Measurements from ENCODE around the gene ITPR2. TPM values are rescaled to one million over a fixed set of nuclear protein-coding genes. Genes with fewer than 3 reads are reported as not detected.

The ITPR2 gene
- total RNA-seq, 1 donor from 2014 or later: 14.6 TPM

GRCh38 chr12:26580619-26581018 lies 252.4 kb downstream of the ITPR2 start:
- H3K27me3 ChIP-seq (ENCODE audit: control insufficient read depth in 3 of 3, insufficient read depth in 3 of 3, low read length in 3 of 3): no peaks in the 10 kb centered on the region
- no peak overlapping the region for H3K4me3 ChIP-seq (ENCODE audit: low read length in 3 of 3)
- no peak overlapping the region for H3K27ac ChIP-seq (ENCODE audit: low read depth, low read length)
- H3K9me3 ChIP-seq (ENCODE audit: control insufficient read depth in 3 of 3, low read length in 3 of 3): no peaks in the 10 kb centered on the region
- H3K36me3 ChIP-seq (ENCODE audit: control insufficient read depth in 3 of 3, insufficient read depth in 3 of 3, low read length in 3 of 3): peaks cover 0 to 5% (median 2%) of the 10 kb centered on the region in 3 donors
- H3K9ac ChIP-seq (ENCODE audit: low read depth in 1 of 3, low read length in 3 of 3): no peak overlapping the region
- H3K4me1 ChIP-seq (ENCODE audit: control insufficient read depth in 3 of 3, insufficient read depth in 3 of 3, low read length in 3 of 3): no peaks in the 10 kb centered on the region

GRCh38 chr12:26576266-26576665 lies 256.7 kb downstream of the ITPR2 start:
- H3K36me3 ChIP-seq (ENCODE audit: control insufficient read depth in 3 of 3, insufficient read depth in 3 of 3, low read length in 3 of 3): peaks cover 0 to 5% (median 2%) of the 10 kb centered on the region in 3 donors
- H3K27ac ChIP-seq (ENCODE audit: low read depth, low read length): no peak overlapping the region
- no peak overlapping the region for H3K9ac ChIP-seq (ENCODE audit: low read depth in 1 of 3, low read length in 3 of 3)

GRCh38 chr12:26573225-26573909 lies 259.6 kb downstream of the ITPR2 start:
- Histone ChIP-seq H3K4me1 (ENCODE audit: control insufficient read depth in 3 of 3, insufficient read depth in 3 of 3, low read length in 3 of 3) (no peaks in the 10 kb centered on the region), H3K9ac (ENCODE audit: low read depth in 1 of 3, low read length in 3 of 3) (no peak overlapping the region), H3K9me3 (ENCODE audit: control insufficient read depth in 3 of 3, low read length in 3 of 3) (no peaks in the 10 kb centered on the region), H3K27ac (ENCODE audit: low read depth, low read length) (no peak overlapping the region), H3K4me3 (ENCODE audit: low read length in 3 of 3) (no peak overlapping the region), H3K36me3 (ENCODE audit: control insufficient read depth in 3 of 3, insufficient read depth in 3 of 3, low read length in 3 of 3) (peaks cover 0 to 5% (median 2%) of the 10 kb centered on the region in 3 donors), H3K27me3 (ENCODE audit: control insufficient read depth in 3 of 3, insufficient read depth in 3 of 3, low read length in 3 of 3) (no peaks in the 10 kb centered on the region)

More at GRCh38 chr12:26576266-26576665, 256.7 kb downstream of the ITPR2 start:
- Histone ChIP-seq H3K27me3 (ENCODE audit: control insufficient read depth in 3 of 3, insufficient read depth in 3 of 3, low read length in 3 of 3) (no peaks in the 10 kb centered on the region), H3K4me3 (ENCODE audit: low read length in 3 of 3) (no peak overlapping the region), H3K4me1 (ENCODE audit: control insufficient read depth in 3 of 3, insufficient read depth in 3 of 3, low read length in 3 of 3) (no peaks in the 10 kb centered on the region), H3K9me3 (ENCODE audit: control insufficient read depth in 3 of 3, low read length in 3 of 3) (no peaks in the 10 kb centered on the region)

GRCh38 chr12:26572137-26572536 lies 260.9 kb downstream of the ITPR2 start:
- H3K9ac ChIP-seq (ENCODE audit: low read depth in 1 of 3, low read length in 3 of 3): no peak overlapping the region
- H3K9me3 ChIP-seq (ENCODE audit: control insufficient read depth in 3 of 3, low read length in 3 of 3): no peaks in the 10 kb centered on the region
- H3K4me1 ChIP-seq (ENCODE audit: control insufficient read depth in 3 of 3, insufficient read depth in 3 of 3, low read length in 3 of 3): no peaks in the 10 kb centered on the region
- H3K27ac ChIP-seq (ENCODE audit: low read depth, low read length): no peak overlapping the region
- peaks cover 0 to 5% (median 2%) of the 10 kb centered on the region in 3 donors for H3K36me3 ChIP-seq (ENCODE audit: control insufficient read depth in 3 of 3, insufficient read depth in 3 of 3, low read length in 3 of 3)
- H3K27me3 ChIP-seq (ENCODE audit: control insufficient read depth in 3 of 3, insufficient read depth in 3 of 3, low read length in 3 of 3): no peaks in the 10 kb centered on the region
- no peak overlapping the region for H3K4me3 ChIP-seq (ENCODE audit: low read length in 3 of 3)

GRCh38 chr12:26571560-26571959 lies 261.4 kb downstream of the ITPR2 start:
- no peaks in the 10 kb centered on the region for H3K4me1 ChIP-seq (ENCODE audit: control insufficient read depth in 3 of 3, insufficient read depth in 3 of 3, low read length in 3 of 3)
- no peak overlapping the region for H3K9ac ChIP-seq (ENCODE audit: low read depth in 1 of 3, low read length in 3 of 3)
- no peak overlapping the region for H3K27ac ChIP-seq (ENCODE audit: low read depth, low read length)
- no peaks in the 10 kb centered on the region for H3K27me3 ChIP-seq (ENCODE audit: control insufficient read depth in 3 of 3, insufficient read depth in 3 of 3, low read length in 3 of 3)
- no peaks in the 10 kb centered on the region for H3K9me3 ChIP-seq (ENCODE audit: control insufficient read depth in 3 of 3, low read length in 3 of 3)
- H3K4me3 ChIP-seq (ENCODE audit: low read length in 3 of 3): no peak overlapping the region
- peaks cover 0 to 2% (median 2%) of the 10 kb centered on the region in 3 donors for H3K36me3 ChIP-seq (ENCODE audit: control insufficient read depth in 3 of 3, insufficient read depth in 3 of 3, low read length in 3 of 3)

- no peak overlapping the region for H3K4me3 ChIP-seq (ENCODE audit: low read length in 3 of 3)
- H3K9me3 ChIP-seq (ENCODE audit: control insufficient read depth in 3 of 3, low read length in 3 of 3): no peaks in the 10 kb centered on the region
- no peaks in the 10 kb centered on the region for H3K27me3 ChIP-seq (ENCODE audit: control insufficient read depth in 3 of 3, insufficient read depth in 3 of 3, low read length in 3 of 3)
- no peak overlapping the region for H3K9ac ChIP-seq (ENCODE audit: low read depth in 1 of 3, low read length in 3 of 3)
- H3K36me3 ChIP-seq (ENCODE audit: control insufficient read depth in 3 of 3, insufficient read depth in 3 of 3, low read length in 3 of 3): no peaks in the 10 kb centered on the region
- no peak overlapping the region for H3K27ac ChIP-seq (ENCODE audit: low read depth, low read length)
- peaks cover 0 to 4% (median 0%) of the 10 kb centered on the region in 3 donors for H3K4me1 ChIP-seq (ENCODE audit: control insufficient read depth in 3 of 3, insufficient read depth in 3 of 3, low read length in 3 of 3)
Observed at GRCh38 chr12:26567126-26567525, 265.9 kb downstream of the ITPR2 start.

GRCh38 chr12:26566675-26567074 lies 266.3 kb downstream of the ITPR2 start:
- Histone ChIP-seq H3K27ac (ENCODE audit: low read depth, low read length) (no peak overlapping the region), H3K36me3 (ENCODE audit: control insufficient read depth in 3 of 3, insufficient read depth in 3 of 3, low read length in 3 of 3) (no peaks in the 10 kb centered on the region), H3K4me3 (ENCODE audit: low read length in 3 of 3) (no peak overlapping the region), H3K4me1 (ENCODE audit: control insufficient read depth in 3 of 3, insufficient read depth in 3 of 3, low read length in 3 of 3) (peaks cover 0 to 4% (median 0%) of the 10 kb centered on the region in 3 donors), H3K27me3 (ENCODE audit: control insufficient read depth in 3 of 3, insufficient read depth in 3 of 3, low read length in 3 of 3) (no peaks in the 10 kb centered on the region), H3K9ac (ENCODE audit: low read depth in 1 of 3, low read length in 3 of 3) (no peak overlapping the region), H3K9me3 (ENCODE audit: control insufficient read depth in 3 of 3, low read length in 3 of 3) (no peaks in the 10 kb centered on the region)

- Histone ChIP-seq H3K9ac (ENCODE audit: low read depth in 1 of 3, low read length in 3 of 3) (no peak overlapping the region), H3K27me3 (ENCODE audit: control insufficient read depth in 3 of 3, insufficient read depth in 3 of 3, low read length in 3 of 3) (no peaks in the 10 kb centered on the region), H3K27ac (ENCODE audit: low read depth, low read length) (no peak overlapping the region), H3K4me1 (ENCODE audit: control insufficient read depth in 3 of 3, insufficient read depth in 3 of 3, low read length in 3 of 3) (peaks cover 0 to 4% (median 0%) of the 10 kb centered on the region in 3 donors), H3K4me3 (ENCODE audit: low read length in 3 of 3) (no peak overlapping the region), H3K36me3 (ENCODE audit: control insufficient read depth in 3 of 3, insufficient read depth in 3 of 3, low read length in 3 of 3) (no peaks in the 10 kb centered on the region), H3K9me3 (ENCODE audit: control insufficient read depth in 3 of 3, low read length in 3 of 3) (no peaks in the 10 kb centered on the region)
Observed at GRCh38 chr12:26566186-26566585, 266.8 kb downstream of the ITPR2 start.

GRCh38 chr12:26564391-26564790 lies 268.6 kb downstream of the ITPR2 start:
- Histone ChIP-seq H3K27me3 (ENCODE audit: control insufficient read depth in 3 of 3, insufficient read depth in 3 of 3, low read length in 3 of 3) (no peaks in the 10 kb centered on the region), H3K27ac (ENCODE audit: low read depth, low read length) (no peak overlapping the region), H3K4me1 (ENCODE audit: control insufficient read depth in 3 of 3, insufficient read depth in 3 of 3, low read length in 3 of 3) (peaks cover 0 to 4% (median 0%) of the 10 kb centered on the region in 3 donors), H3K9ac (ENCODE audit: low read depth in 1 of 3, low read length in 3 of 3) (no peak overlapping the region), H3K4me3 (ENCODE audit: low read length in 3 of 3) (no peak overlapping the region), H3K9me3 (ENCODE audit: control insufficient read depth in 3 of 3, low read length in 3 of 3) (no peaks in the 10 kb centered on the region), H3K36me3 (ENCODE audit: control insufficient read depth in 3 of 3, insufficient read depth in 3 of 3, low read length in 3 of 3) (no peaks in the 10 kb centered on the region)

GRCh38 chr12:26563552-26563951 lies 269.4 kb downstream of the ITPR2 start:
- Histone ChIP-seq H3K4me1 (ENCODE audit: control insufficient read depth in 3 of 3, insufficient read depth in 3 of 3, low read length in 3 of 3) (peaks cover 0 to 4% (median 0%) of the 10 kb centered on the region in 3 donors), H3K27ac (ENCODE audit: low read depth, low read length) (no peak overlapping the region), H3K9ac (ENCODE audit: low read depth in 1 of 3, low read length in 3 of 3) (no peak overlapping the region), H3K9me3 (ENCODE audit: control insufficient read depth in 3 of 3, low read length in 3 of 3) (no peaks in the 10 kb centered on the region), H3K36me3 (ENCODE audit: control insufficient read depth in 3 of 3, insufficient read depth in 3 of 3, low read length in 3 of 3) (no peaks in the 10 kb centered on the region), H3K27me3 (ENCODE audit: control insufficient read depth in 3 of 3, insufficient read depth in 3 of 3, low read length in 3 of 3) (no peaks in the 10 kb centered on the region), H3K4me3 (ENCODE audit: low read length in 3 of 3) (no peak overlapping the region)

All from skeletal muscle tissue (tissue), 4 donors.